Mucosa of rectum (tissue), 2 donors: ENCODE measurements around the gene DPF3.

Experiments used
- H3K27ac ChIP-seq, 2 donors: one replicate each; pipeline ENCODE4 v1.7.0; 2013; ENCODE audit warnings: inconsistent platforms in 2 of 2, low read depth in 2 of 2, low read length in 2 of 2
- H3K27me3 ChIP-seq, 2 donors: one replicate each; pipeline ENCODE4 v1.7.0; 2013; ENCODE audit warnings: low read length in 2 of 2; ENCODE audit not compliant: control insufficient read depth in 2 of 2, insufficient read depth in 2 of 2
- H3K36me3 ChIP-seq, 2 donors: one replicate each; pipeline ENCODE4 v1.7.0; 2013; ENCODE audit warnings: low read length in 2 of 2; ENCODE audit not compliant: control insufficient read depth in 2 of 2, insufficient read depth in 2 of 2
- H3K4me1 ChIP-seq, 2 donors: one replicate each; pipeline ENCODE4 v1.7.0; 2013; ENCODE audit warnings: low read length in 2 of 2, mild to moderate bottlenecking in 1 of 2; ENCODE audit not compliant: control insufficient read depth in 2 of 2, insufficient read depth in 2 of 2
- H3K4me3 ChIP-seq, 2 donors: one replicate each; pipeline ENCODE4 v1.7.0; 2013; ENCODE audit warnings: low read length in 2 of 2
- H3K9ac ChIP-seq, 2 donors: one replicate each; pipeline ENCODE4 v1.7.0; 2013; ENCODE audit warnings: low read length in 2 of 2, low read depth in 1 of 2, mild to moderate bottlenecking in 1 of 2
- H3K9me3 ChIP-seq, 2 donors: one replicate each; pipeline ENCODE4 v1.7.0; 2013; ENCODE audit warnings: low read length in 2 of 2; ENCODE audit not compliant: control insufficient read depth in 2 of 2
- donor health status: healthy.
- donor health status: Normal muscosa, but diverticular disease.

DPF3 gene

DNA sequence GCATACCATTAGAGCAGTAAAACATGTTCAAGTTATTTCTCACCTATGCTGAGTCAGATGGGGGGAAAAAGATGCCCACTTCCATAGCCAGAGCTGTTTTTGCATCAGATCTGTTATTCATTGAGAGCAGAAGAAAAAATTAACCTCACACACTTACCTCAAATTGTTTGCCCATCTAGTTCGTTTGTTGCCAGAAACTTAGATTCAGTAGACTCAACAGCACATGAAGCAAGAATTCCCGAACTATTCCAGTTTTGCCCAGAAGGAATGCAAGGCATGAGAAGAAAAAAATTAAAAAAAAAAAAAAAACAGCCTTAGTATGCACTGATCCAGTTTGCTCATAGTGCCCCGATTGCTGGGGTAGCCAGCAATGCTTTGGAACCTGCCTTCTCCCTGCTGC, 12.4 kb upstream of the DPF3 start:
- Histone ChIP-seq H3K4me1 (peaks cover 5 to 9% of the 10 kb centered on the region in 2 donors), H3K27me3 (no peaks in the 10 kb centered on the region), H3K36me3 (no peaks in the 10 kb centered on the region), H3K9ac (no peak overlapping the region), H3K27ac (no peak overlapping the region), H3K9me3 (no peaks in the 10 kb centered on the region), H3K4me3 (no peak overlapping the region)

DNA sequence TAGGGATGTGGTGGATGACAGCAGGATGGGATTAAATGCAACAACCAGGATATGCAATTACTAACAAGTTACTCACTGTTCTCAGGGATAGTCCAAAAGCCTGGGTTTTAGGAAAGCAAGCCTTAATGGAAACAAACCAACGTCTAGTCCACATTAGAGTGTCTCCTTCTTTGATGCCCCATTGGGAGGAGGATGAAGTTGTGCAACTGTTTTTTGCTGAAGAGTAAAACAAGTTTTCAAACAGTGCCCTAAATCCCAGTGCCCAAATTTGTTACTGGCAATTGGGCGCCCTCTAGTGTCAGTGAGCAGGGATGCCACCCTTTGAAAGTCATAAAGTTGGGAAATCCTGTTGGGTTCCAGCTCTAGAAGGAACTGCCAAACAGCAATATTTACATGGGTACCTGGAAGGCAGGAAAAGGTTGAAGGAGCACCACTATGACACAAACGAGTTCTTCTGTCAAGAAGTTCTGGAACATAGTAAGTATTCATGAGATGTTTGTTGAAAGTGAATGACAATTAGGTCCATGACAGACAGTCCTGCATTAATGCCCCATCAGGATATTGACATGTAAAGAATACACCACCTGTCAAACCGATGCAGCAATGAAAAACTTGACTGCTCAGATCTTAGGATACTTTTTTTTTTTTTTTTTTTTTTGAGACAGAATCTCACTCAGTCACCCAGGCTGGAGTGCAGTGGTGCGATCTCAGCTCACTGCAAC, 11.1 kb upstream of the DPF3 start:
- Histone ChIP-seq H3K36me3 (no peaks in the 10 kb centered on the region), H3K27ac (no peak overlapping the region), H3K4me3 (no peak overlapping the region), H3K4me1 (peaks cover 5 to 9% of the 10 kb centered on the region in 2 donors), H3K9me3 (no peaks in the 10 kb centered on the region), H3K27me3 (no peaks in the 10 kb centered on the region), H3K9ac (no peak overlapping the region)

DNA sequence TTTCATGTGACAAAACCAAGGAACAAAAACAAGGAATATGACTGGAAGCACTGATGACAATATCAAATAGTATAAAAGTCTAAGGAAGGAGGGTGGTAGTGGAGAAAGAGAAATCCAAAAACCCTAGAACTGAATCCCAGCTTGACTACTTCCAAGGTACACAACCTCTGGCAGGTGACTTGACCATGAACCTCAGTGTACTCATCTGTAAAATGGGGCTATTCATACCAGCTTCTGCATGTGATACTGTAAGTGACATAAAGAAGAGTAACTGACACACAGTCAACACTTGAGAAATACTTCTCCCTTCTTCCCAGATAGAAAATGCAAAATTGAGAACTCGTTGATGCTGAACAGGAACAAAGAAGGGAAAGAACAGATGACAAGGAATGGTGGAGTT, 10.3 kb upstream of the DPF3 start:
- peaks cover 5 to 9% of the 10 kb centered on the region in 2 donors for H3K4me1 ChIP-seq
- no peaks in the 10 kb centered on the region for H3K36me3 ChIP-seq
- H3K4me3 ChIP-seq: no peak overlapping the region
- H3K27ac ChIP-seq: no peak overlapping the region
- H3K9ac ChIP-seq: no peak overlapping the region
- H3K27me3 ChIP-seq: no peaks in the 10 kb centered on the region
- no peaks in the 10 kb centered on the region for H3K9me3 ChIP-seq

DNA sequence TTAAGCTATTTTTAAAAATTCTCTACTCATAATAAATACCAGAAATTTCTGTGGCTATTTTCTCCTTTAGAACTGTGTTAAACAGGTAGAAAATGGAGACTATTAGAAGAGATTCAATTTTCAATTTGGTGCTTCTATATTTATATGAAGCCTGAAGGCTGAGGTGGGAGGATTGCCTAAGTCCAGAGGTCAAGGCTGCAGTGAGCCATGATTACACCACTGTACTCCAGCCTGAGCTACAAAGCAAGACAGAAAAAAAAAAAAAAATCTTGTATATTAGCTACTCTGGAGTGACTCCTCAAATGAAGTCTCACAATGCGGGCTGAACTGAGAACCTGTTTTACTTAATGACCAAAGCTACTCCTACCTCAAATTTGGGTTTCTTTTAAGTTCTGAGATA, 9.8 kb upstream of the DPF3 start:
- no peaks in the 10 kb centered on the region for H3K36me3 ChIP-seq
- no peak overlapping the region for H3K4me3 ChIP-seq
- no peaks in the 10 kb centered on the region for H3K27me3 ChIP-seq
- no peak overlapping the region for H3K9ac ChIP-seq
- peaks cover 5 to 9% of the 10 kb centered on the region in 2 donors for H3K4me1 ChIP-seq
- H3K27ac ChIP-seq: no peak overlapping the region
- no peaks in the 10 kb centered on the region for H3K9me3 ChIP-seq

DNA sequence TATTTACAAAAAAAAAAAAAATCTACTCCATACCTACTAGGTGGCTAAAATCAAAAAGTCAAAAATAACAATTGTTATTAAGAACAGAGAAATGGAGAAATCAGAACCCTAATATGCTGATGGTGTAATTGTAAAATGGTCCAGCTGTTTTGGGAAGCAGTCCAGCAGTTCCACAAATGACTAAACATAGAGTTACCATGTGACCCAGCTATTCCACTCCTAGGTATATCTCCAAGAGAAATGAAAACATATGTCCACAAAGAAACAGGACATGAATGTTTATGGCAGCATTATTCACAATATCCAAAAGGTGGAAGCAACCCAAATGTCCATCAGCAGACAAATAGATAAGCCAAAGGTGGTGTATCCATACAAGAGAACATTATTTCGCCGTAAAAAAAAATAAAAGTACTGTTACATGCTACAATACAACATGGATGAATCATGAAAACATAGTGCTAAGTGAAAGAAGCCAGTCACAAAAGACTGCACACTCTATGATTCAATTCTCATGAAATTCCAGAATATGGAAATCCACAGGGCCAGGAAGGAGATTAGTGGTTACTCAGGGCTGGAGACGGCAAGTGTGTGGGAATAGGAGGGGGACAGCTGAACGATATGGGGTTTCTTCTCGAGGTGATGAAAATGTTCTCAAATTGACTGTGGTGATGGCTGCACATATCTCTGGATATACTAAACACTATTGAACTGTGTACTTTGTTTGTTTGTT, 9.1 kb upstream of the DPF3 start:
- Histone ChIP-seq H3K9ac (no peak overlapping the region), H3K9me3 (no peaks in the 10 kb centered on the region), H3K36me3 (no peaks in the 10 kb centered on the region), H3K4me1 (peaks cover 5 to 9% of the 10 kb centered on the region in 2 donors), H3K4me3 (no peak overlapping the region), H3K27me3 (no peaks in the 10 kb centered on the region), H3K27ac (no peak overlapping the region)

DNA sequence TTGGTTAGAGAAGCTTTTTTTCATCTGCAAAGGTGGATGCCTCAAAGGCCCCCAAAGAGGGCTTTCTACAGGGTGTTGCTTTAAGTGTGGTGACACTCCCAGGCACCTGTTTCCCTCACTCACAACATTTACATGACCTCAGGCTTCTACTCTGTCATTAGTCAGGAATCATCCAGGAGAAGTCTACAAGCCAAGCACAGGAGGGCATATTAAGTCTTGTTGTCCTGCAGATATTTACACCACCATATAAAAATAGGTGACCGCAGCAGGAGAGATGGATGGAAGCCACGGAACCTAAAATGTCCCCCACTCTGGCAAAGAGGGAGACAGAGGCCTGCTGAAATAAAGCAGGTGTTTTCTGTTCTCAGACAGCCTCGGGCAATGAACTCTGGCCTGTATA, 7.5 kb upstream of the DPF3 start:
- Histone ChIP-seq H3K27me3 (no peaks in the 10 kb centered on the region), H3K9ac (no peak overlapping the region), H3K4me3 (no peak overlapping the region), H3K27ac (no peak overlapping the region), H3K36me3 (no peaks in the 10 kb centered on the region), H3K9me3 (no peaks in the 10 kb centered on the region), H3K4me1 (no peaks in the 10 kb centered on the region)

DNA sequence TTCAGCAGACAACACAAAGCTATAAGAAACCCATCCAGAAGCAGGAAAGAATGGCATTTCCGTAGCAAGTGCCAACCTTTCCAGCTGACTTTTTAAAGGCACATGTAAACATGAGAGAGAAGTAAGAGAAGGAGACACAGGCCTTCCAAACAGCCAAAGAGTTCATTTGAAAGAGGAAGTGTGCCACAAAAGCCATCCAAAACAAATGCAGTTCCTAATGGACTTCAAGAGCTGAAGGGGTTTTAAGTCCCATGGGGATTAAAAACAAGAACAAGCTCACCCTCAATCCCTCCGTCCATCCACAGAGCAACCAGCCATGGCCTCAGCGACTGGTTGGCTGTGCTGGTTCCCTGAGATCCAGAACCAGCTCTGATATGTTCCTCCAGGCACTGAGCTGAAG, 4.5 kb upstream of the DPF3 start:
- H3K36me3 ChIP-seq: no peaks in the 10 kb centered on the region
- H3K9ac ChIP-seq: no peak overlapping the region

DNA sequence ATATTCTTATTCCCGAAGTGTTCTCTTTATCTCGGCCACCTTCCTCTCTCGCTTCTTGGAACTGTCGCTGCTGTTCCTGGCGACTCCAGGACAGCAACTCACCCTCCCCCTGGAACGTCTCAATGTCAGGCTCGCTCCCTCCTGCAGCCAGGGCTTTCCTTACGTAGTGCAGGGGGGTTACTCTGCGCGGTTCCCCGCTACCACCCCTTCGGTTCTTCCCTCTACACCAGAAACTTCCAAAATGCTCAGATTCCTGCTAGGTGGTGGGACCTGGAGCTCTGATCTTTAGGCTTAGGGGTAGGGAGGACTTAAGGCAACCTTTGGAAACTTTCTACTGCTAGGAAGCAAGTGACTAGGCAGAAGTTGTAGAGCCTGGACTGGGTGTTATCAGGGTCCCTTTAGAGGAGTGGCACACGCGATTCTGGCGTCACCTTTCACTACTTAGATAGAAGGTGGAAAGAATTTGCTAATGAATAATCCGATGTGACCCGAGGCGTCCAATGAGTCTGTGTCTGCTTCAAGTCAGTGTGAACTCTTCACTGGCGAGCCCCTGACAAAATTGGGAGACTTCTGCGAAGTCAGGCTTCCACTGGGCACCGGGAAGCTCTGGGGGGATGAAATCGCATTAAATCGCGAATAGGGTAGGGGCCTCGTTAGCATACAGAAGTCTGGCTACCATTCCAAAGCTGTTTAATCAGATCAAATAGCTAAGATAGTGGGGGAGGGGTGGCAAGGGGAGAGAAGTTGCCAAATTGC, 900 bp upstream of the DPF3 start:
- no peaks in the 10 kb centered on the region for H3K9me3 ChIP-seq
- H3K4me3 ChIP-seq: peak overlapping the region; percentile 79 to 91
- H3K4me1 ChIP-seq: peaks cover 16 to 22% of the 10 kb centered on the region in 2 donors
- peak overlapping the region; percentile 70 to 74 for H3K9ac ChIP-seq
- no peaks in the 10 kb centered on the region for H3K36me3 ChIP-seq
- peak overlapping the region; percentile 23 to 24 for H3K27ac ChIP-seq
- peaks cover 0 to 14% of the 10 kb centered on the region in 2 donors for H3K27me3 ChIP-seq

More for the DNA sequence above, 4.5 kb upstream of the DPF3 start:
- Histone ChIP-seq H3K27me3 (no peaks in the 10 kb centered on the region), H3K4me1 (peaks cover 6 to 8% of the 10 kb centered on the region in 2 donors), H3K4me3 (no peak overlapping the region), H3K9me3 (no peaks in the 10 kb centered on the region), H3K27ac (no peak overlapping the region)

DNA sequence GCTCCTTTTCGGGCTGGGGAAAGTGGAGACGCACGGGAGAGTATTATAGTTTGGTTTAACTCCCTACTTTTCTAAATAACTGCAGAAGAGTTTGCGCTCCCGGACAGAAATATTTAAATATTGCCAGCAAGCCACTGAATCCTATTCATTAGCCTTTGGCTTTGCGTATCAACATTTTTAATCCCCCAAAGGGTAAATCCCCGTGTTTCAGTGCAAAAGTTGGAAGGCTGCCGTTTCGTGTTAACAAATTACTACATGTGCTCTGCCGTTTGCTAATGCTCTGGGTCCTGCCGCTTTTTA, 372 bp upstream of the DPF3 start:
- Histone ChIP-seq H3K4me1 (peaks cover 16 to 22% of the 10 kb centered on the region in 2 donors), H3K4me3 (peak overlapping the region; percentile 79 to 91), H3K36me3 (no peaks in the 10 kb centered on the region), H3K27me3 (peaks cover 0 to 14% of the 10 kb centered on the region in 2 donors), H3K9me3 (no peaks in the 10 kb centered on the region), H3K27ac (peak overlapping the region; percentile 23 to 24), H3K9ac (peak overlapping the region; percentile 70 to 74)
